Progenitor cell of endocrine pancreas (in vitro differentiated cells): Measurements from ENCODE around the gene HORMAD2. TPM values are rescaled to one million over a fixed set of nuclear protein-coding genes. Genes with fewer than 3 reads are reported as not detected.

Experiments
- DNase-seq: peaks from one replicate; pipeline ENCODE4 v3.0.0; 2021; ENCODE audit warnings: low spot score; ENCODE audit not compliant: unreplicated experiment
- H3K27ac Mint-ChIP-seq: 2 replicates; pipeline ENCODE4 v1.8.0; 2021; ENCODE audit warnings: mild to moderate bottlenecking, moderate library complexity, mixed read lengths
- H3K27me3 Mint-ChIP-seq: 2 replicates; pipeline ENCODE4 v1.8.0; 2021; ENCODE audit warnings: mixed read lengths
- H3K36me3 Mint-ChIP-seq: 2 replicates; pipeline ENCODE4 v1.8.0; 2022; ENCODE audit warnings: mixed read lengths; ENCODE audit not compliant: insufficient read depth
- H3K4me1 Mint-ChIP-seq: 2 replicates; pipeline ENCODE4 v1.8.0; 2021; ENCODE audit warnings: low read depth, mixed read lengths
- H3K4me3 Mint-ChIP-seq: 2 replicates; pipeline ENCODE4 v1.8.0; 2021; ENCODE audit warnings: low read depth, mild to moderate bottlenecking, moderate library complexity, mixed read lengths
- H3K9me3 Mint-ChIP-seq: 2 replicates; pipeline ENCODE4 v1.8.0; 2021; ENCODE audit warnings: low read depth, mixed read lengths
- CTCF ChIP-seq: fragments of 200-600 bp; sonication (generic); IDR thresholded peaks from one replicate; pipeline ENCODE4 v1.5.0; 2021; ENCODE audit warnings: antibody characterized with exemption, mild to moderate bottlenecking; ENCODE audit not compliant: unreplicated experiment
- total RNA-seq: library from RNA; stranded (reverse); gene quantifications from 2 replicates; pipeline ENCODE4 v1.2.1, GENCODE V29; 2021

HORMAD2 gene
- total RNA-seq, 1 donor from 2014 or later = not detected

DNA sequence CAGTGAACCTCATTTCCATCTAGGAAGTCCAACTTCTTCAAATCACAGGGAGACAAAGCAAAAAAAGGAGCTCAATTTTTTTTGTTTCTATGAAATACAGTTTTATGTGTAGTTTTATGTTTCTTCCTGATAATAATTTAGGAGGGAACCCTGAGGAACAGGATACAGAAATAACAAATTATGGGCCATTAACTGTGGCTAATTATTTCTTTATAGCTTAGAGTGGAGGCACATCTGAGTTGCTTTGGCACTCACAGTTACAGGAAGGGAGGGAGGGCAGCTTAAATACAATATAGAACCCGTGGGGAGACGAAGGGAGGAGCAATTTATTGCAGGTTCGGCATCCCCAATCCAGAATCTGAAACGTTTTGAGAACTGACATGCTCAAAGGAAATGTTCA lies 37.1 kb upstream of the HORMAD2 start:
- no peak for TF ChIP-seq CTCF
- peaks cover 14% of the 10 kb centered on the region for H3K27me3 Mint-ChIP-seq
- no peak overlapping the region for H3K4me3 Mint-ChIP-seq
- peaks cover 4% of the 10 kb centered on the region for H3K4me1 Mint-ChIP-seq
- H3K9me3 Mint-ChIP-seq = no peaks in the 10 kb centered on the region
- H3K36me3 Mint-ChIP-seq = no peaks in the 10 kb centered on the region
- no peak overlapping the region for H3K27ac Mint-ChIP-seq
- no peak for DNase-seq

GRCh38 chr22:30044369-30044768 lies 35.9 kb upstream of the HORMAD2 start:
- TF ChIP-seq CTCF = no peak
- Mint-ChIP-seq H3K27ac (no peak overlapping the region), H3K4me1 (peaks cover 4% of the 10 kb centered on the region), H3K27me3 (peaks cover 14% of the 10 kb centered on the region), H3K4me3 (no peak overlapping the region), H3K36me3 (no peaks in the 10 kb centered on the region), H3K9me3 (no peaks in the 10 kb centered on the region)
- DNase-seq = no peak

DNA sequence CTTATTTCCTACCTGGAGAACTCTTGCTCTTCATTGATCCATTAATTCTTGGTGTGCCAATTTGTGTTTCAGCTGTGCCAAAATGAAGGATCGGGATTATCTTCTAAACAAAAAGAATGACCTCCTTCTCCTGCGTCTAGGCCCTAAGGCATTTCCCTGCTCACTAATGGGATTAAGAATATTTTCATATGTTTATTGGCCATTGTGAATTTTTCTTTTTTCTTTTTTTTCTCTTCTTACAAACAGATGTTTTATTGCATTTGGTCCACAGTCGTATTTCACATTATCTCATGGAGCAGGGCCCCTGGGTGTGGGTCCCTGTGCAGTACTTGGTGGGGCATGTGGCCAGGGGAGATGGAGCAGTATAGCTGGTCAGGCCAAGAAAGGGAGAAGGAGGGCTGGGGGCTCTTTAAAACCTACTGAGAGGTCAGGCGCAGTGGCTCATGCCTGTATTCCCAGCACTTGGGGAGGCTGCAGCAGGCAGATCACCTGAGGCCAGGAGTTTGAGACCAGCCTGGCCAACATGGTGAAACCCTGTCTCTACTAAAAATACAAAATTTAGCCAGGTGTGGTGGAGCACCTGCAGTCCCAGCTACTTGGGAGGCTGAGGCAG lies 35.3 kb upstream of the HORMAD2 start:
- Mint-ChIP-seq H3K36me3 (no peaks in the 10 kb centered on the region), H3K4me3 (no peak overlapping the region), H3K27me3 (peaks cover 14% of the 10 kb centered on the region), H3K9me3 (no peaks in the 10 kb centered on the region), H3K4me1 (peaks cover 4% of the 10 kb centered on the region), H3K27ac (no peak overlapping the region)
- no peak for TF ChIP-seq CTCF
- no peak for DNase-seq

GRCh38 chr22:30045494-30045887 lies 34.8 kb upstream of the HORMAD2 start:
- TF ChIP-seq CTCF = no peak
- no peaks in the 10 kb centered on the region for H3K36me3 Mint-ChIP-seq
- no peak overlapping the region for H3K27ac Mint-ChIP-seq
- H3K4me3 Mint-ChIP-seq = no peak overlapping the region
- peaks cover 4% of the 10 kb centered on the region for H3K4me1 Mint-ChIP-seq
- H3K27me3 Mint-ChIP-seq = peaks cover 14% of the 10 kb centered on the region
- no peaks in the 10 kb centered on the region for H3K9me3 Mint-ChIP-seq
- DNase-seq = no peak

DNA sequence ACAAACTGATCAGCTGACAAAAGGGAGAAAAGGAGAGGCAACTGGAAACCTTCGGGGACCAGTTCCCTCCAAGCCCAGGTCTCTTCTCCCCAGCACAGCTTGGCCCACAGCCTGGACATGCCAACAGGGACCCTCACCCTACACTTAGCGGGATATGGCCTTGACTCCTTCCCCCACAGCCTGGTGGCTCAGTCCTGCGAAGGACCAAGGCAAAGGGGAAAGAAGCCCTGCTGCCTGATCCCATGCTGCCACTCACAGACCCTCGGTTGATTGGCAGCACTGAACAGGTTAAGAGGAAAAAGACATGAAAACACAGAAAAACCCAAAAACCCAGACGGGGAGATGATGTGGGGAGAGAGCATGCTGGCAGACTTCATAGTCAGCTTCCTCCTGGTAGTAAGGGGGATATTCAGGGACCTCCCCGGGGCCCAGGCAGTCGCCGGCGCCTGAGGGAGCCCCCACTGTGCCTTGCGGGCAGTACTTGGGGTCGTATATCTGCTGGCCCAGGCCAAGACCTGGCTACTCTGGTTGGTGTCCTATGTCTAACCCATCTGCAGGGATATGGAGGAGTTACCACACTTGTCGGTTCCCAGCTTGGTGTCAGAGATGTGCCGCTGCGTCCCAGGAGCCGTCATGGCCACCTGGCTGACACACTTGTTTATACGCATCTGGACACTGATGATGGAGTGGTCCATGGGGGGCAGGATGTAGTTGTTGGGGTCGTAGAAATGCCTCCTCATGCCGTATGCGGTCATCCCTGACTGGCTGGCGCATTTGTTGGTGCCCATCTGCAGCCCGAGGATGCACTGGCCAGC lies 34.2 kb upstream of the HORMAD2 start:
- H3K4me1 Mint-ChIP-seq = peaks cover 4% of the 10 kb centered on the region
- H3K9me3 Mint-ChIP-seq = no peaks in the 10 kb centered on the region
- DNase-seq = no peak
- H3K27me3 Mint-ChIP-seq = peaks cover 10% of the 10 kb centered on the region
- no peak for TF ChIP-seq CTCF
- no peak overlapping the region for H3K27ac Mint-ChIP-seq
- no peak overlapping the region for H3K4me3 Mint-ChIP-seq
- no peaks in the 10 kb centered on the region for H3K36me3 Mint-ChIP-seq
